Activated T-cell treated with anti-CD3 and anti-CD28 coated beads, Interleukin-2, amount 50 U/mL, for 24 hours (primary cell): ENCODE data around the gene DRC7.

Experiments used
- DNase-seq: peaks from one replicate; pipeline ENCODE4 v3.0.0-alpha.2; 2020
- H3K27ac Mint-ChIP-seq: 2 replicates; pipeline ENCODE4 v1.8.0; 2020; ENCODE audit warnings: mild to moderate bottlenecking, mixed read lengths
- H3K27me3 Mint-ChIP-seq: 2 replicates; pipeline ENCODE4 v1.8.0; 2020; ENCODE audit warnings: mixed read lengths
- H3K36me3 Mint-ChIP-seq: 2 replicates; pipeline ENCODE4 v1.8.0; 2020; ENCODE audit warnings: low read depth, mixed read lengths
- H3K4me1 Mint-ChIP-seq: 2 replicates; pipeline ENCODE4 v1.8.0; 2020; ENCODE audit warnings: low read depth, mixed read lengths
- H3K4me3 Mint-ChIP-seq: 2 replicates; pipeline ENCODE4 v1.8.0; 2020; ENCODE audit warnings: mild to moderate bottlenecking, moderate library complexity, mixed read lengths
- H3K9me3 Mint-ChIP-seq: 2 replicates; pipeline ENCODE4 v1.8.0; 2020; ENCODE audit warnings: mixed read lengths

The DRC7 gene

GRCh38 chr16:57653936-57654335 lies 40.7 kb upstream of the DRC7 start:
- no peak overlapping the region for H3K4me3 Mint-ChIP-seq
- DNase-seq = no peak
- H3K4me1 Mint-ChIP-seq = peaks cover 11% of the 10 kb centered on the region
- H3K27me3 Mint-ChIP-seq = no peaks in the 10 kb centered on the region
- no peaks in the 10 kb centered on the region for H3K36me3 Mint-ChIP-seq
- H3K27ac Mint-ChIP-seq = no peak overlapping the region
- H3K9me3 Mint-ChIP-seq = no peaks in the 10 kb centered on the region

- Mint-ChIP-seq H3K27ac (no peak overlapping the region), H3K4me3 (no peak overlapping the region), H3K27me3 (no peaks in the 10 kb centered on the region), H3K4me1 (peaks cover 8% of the 10 kb centered on the region), H3K36me3 (no peaks in the 10 kb centered on the region), H3K9me3 (no peaks in the 10 kb centered on the region)
- no peak for DNase-seq
Observed at GRCh38 chr16:57656342-57656955, 38.2 kb upstream of the DRC7 start.

GRCh38 chr16:57657228-57657627 lies 37.4 kb upstream of the DRC7 start:
- no peak overlapping the region for H3K27ac Mint-ChIP-seq
- H3K4me3 Mint-ChIP-seq = no peak overlapping the region
- no peaks in the 10 kb centered on the region for H3K36me3 Mint-ChIP-seq
- no peak for DNase-seq
- H3K9me3 Mint-ChIP-seq = no peaks in the 10 kb centered on the region
- H3K27me3 Mint-ChIP-seq = no peaks in the 10 kb centered on the region
- peaks cover 1% of the 10 kb centered on the region for H3K4me1 Mint-ChIP-seq

- Mint-ChIP-seq H3K27me3 (no peaks in the 10 kb centered on the region), H3K27ac (no peak overlapping the region), H3K36me3 (no peaks in the 10 kb centered on the region), H3K4me3 (no peak overlapping the region), H3K4me1 (peaks cover 1% of the 10 kb centered on the region), H3K9me3 (no peaks in the 10 kb centered on the region)
- no peak for DNase-seq
Observed at GRCh38 chr16:57658130-57658877, 36.3 kb upstream of the DRC7 start.

GRCh38 chr16:57658878-57659674 lies 35.5 kb upstream of the DRC7 start:
- Mint-ChIP-seq H3K27ac (no peak overlapping the region), H3K27me3 (no peaks in the 10 kb centered on the region), H3K4me1 (peaks cover 1% of the 10 kb centered on the region), H3K4me3 (no peak overlapping the region), H3K36me3 (no peaks in the 10 kb centered on the region), H3K9me3 (no peaks in the 10 kb centered on the region)
- DNase-seq = no peak

- Mint-ChIP-seq H3K36me3 (no peaks in the 10 kb centered on the region), H3K27ac (no peak overlapping the region), H3K4me3 (no peak overlapping the region), H3K9me3 (no peaks in the 10 kb centered on the region), H3K4me1 (peaks cover 1% of the 10 kb centered on the region), H3K27me3 (no peaks in the 10 kb centered on the region)
- DNase-seq = no peak
Observed at GRCh38 chr16:57660715-57661463, 33.7 kb upstream of the DRC7 start.

GRCh38 chr16:57661510-57661909 lies 33.1 kb upstream of the DRC7 start:
- H3K4me3 Mint-ChIP-seq = no peak overlapping the region

GRCh38 chr16:57661936-57662906 lies 32.4 kb upstream of the DRC7 start:
- Mint-ChIP-seq H3K4me3 (no peak overlapping the region), H3K9me3 (no peaks in the 10 kb centered on the region), H3K27ac (no peak overlapping the region), H3K4me1 (no peaks in the 10 kb centered on the region), H3K27me3 (no peaks in the 10 kb centered on the region), H3K36me3 (no peaks in the 10 kb centered on the region)
- no peak for DNase-seq

More at GRCh38 chr16:57661510-57661909, 33.1 kb upstream of the DRC7 start:
- H3K36me3 Mint-ChIP-seq = no peaks in the 10 kb centered on the region
- no peak overlapping the region for H3K27ac Mint-ChIP-seq
- H3K27me3 Mint-ChIP-seq = no peaks in the 10 kb centered on the region
- no peaks in the 10 kb centered on the region for H3K4me1 Mint-ChIP-seq
- DNase-seq = no peak
- no peaks in the 10 kb centered on the region for H3K9me3 Mint-ChIP-seq

- no peak overlapping the region for H3K4me3 Mint-ChIP-seq
- no peaks in the 10 kb centered on the region for H3K4me1 Mint-ChIP-seq
- no peak for DNase-seq
- no peaks in the 10 kb centered on the region for H3K27me3 Mint-ChIP-seq
- no peaks in the 10 kb centered on the region for H3K9me3 Mint-ChIP-seq
- H3K36me3 Mint-ChIP-seq = no peaks in the 10 kb centered on the region
- H3K27ac Mint-ChIP-seq = no peak overlapping the region
Observed at GRCh38 chr16:57663436-57663835, 31.2 kb upstream of the DRC7 start.

GRCh38 chr16:57663917-57664661 lies 30.5 kb upstream of the DRC7 start:
- Mint-ChIP-seq H3K27me3 (no peaks in the 10 kb centered on the region), H3K9me3 (no peaks in the 10 kb centered on the region), H3K36me3 (no peaks in the 10 kb centered on the region), H3K4me3 (no peak overlapping the region), H3K4me1 (no peaks in the 10 kb centered on the region), H3K27ac (no peak overlapping the region)
- no peak for DNase-seq

GRCh38 chr16:57664662-57665025 lies 30.0 kb upstream of the DRC7 start:
- no peaks in the 10 kb centered on the region for H3K9me3 Mint-ChIP-seq
- H3K4me1 Mint-ChIP-seq = no peaks in the 10 kb centered on the region
- H3K27me3 Mint-ChIP-seq = no peaks in the 10 kb centered on the region
- no peak overlapping the region for H3K4me3 Mint-ChIP-seq
- no peaks in the 10 kb centered on the region for H3K36me3 Mint-ChIP-seq
- no peak overlapping the region for H3K27ac Mint-ChIP-seq
- no peak for DNase-seq

- H3K4me3 Mint-ChIP-seq = no peak overlapping the region
- no peaks in the 10 kb centered on the region for H3K36me3 Mint-ChIP-seq
- H3K9me3 Mint-ChIP-seq = no peaks in the 10 kb centered on the region
- no peaks in the 10 kb centered on the region for H3K27me3 Mint-ChIP-seq
- no peak overlapping the region for H3K27ac Mint-ChIP-seq
- no peak for DNase-seq
- H3K4me1 Mint-ChIP-seq = no peaks in the 10 kb centered on the region
Observed at GRCh38 chr16:57665541-57665940, 29.1 kb upstream of the DRC7 start.

GRCh38 chr16:57666353-57667047 lies 28.1 kb upstream of the DRC7 start:
- no peaks in the 10 kb centered on the region for H3K27me3 Mint-ChIP-seq
- H3K4me3 Mint-ChIP-seq = no peak overlapping the region
- H3K9me3 Mint-ChIP-seq = no peaks in the 10 kb centered on the region
- no peak overlapping the region for H3K27ac Mint-ChIP-seq
- no peaks in the 10 kb centered on the region for H3K36me3 Mint-ChIP-seq
- no peak for DNase-seq
- H3K4me1 Mint-ChIP-seq = no peaks in the 10 kb centered on the region
